Inflammatory macrophage treated with lipopolysaccharide for 4 hours (primary cell): ENCODE data around the gene RNF5.
"Not testable (repeated sequence)": the region's sequence is repeated elsewhere in the genome, so short reads cannot be mapped to it uniquely, and the experiment has no call there.

Experiments
- DNase-seq: peaks from one replicate; pipeline ENCODE4 v3.0.0-alpha.2; 2020

Gene RNF5

DNA sequence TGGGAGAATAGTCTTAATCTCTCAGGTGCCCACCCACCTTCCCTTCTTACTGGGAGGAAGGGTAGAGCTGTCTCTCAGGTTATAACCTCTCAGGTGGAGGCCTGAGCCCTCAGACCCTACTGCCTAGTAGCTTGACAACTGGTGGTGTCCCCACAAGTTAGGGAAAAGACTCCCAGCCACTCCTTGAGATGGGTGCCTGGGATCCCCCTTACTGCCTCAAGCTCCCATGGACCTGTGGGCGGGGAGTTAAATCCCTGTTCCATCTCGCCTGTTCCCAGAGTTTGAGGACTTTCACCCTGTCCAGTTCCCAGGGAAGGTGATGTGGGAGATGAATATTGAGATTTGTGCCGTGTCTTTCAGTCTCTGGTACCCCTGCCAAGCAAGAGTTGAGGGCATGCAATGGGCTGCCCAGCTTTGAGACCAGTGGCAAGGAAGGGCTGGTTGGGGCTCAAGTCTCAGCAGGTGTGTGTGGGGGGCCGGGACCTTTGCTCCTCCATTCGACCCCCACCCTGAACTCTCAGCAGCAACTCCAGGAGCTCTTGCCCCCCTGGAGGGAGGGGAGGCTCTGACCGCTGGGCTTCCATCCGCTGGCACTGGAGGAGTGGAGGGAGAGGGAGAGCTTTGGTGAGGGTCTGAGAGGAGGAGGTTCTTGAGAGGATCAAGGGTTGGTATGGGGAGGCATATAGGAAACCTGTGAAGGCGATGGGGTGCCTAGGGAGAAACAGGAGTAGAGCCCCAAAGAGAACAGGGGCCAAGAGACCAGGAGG lies 12.9 kb downstream of the RNF5 start:
- DNase-seq: no peak

DNA sequence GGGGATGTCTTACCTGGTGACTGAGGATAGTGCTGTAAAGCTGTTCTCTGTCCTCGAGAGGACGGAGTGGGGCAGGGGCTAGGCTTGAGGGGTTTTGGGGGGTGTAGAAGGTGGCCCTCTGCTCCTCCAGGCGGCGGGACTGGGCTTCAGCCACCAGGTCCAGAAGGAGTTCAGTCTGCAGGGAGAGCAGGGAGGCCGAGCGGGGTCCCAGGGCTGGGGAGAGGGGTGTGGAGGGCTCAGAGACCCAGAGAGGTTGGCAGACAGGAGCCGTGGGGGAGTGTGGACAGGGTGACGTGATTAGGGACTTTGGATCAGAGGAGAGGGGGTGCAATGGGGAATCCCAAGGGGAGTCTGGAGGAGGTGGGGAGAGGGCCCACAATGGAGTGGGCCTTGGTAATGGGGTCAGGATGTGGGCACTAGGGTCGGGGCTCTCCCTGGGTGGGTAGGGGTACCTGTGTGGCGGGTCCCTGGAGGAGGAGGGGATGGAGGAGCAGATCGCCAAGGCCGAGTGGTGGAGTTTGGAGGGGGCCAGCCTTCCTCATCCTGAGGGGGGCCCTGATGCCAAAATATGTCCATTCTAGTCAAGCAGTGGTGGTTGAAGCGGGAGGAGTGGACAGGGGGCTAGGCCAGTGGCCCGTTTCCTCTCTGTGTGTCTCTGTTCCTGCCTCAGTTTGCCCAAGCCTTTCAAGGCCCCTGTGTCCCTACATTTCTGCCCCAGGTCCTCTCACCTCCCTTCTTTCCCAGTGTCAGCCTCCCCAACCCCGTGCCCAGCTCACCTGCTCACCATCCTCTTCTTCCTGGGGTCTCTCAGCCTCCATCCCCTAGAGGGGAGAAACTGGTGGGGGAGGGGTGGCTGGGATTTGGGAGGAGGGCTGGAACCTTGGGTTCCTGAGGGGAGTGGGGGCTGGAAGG lies 13.7 kb downstream of the RNF5 start:
- peak; percentile 31 for DNase-seq

DNA sequence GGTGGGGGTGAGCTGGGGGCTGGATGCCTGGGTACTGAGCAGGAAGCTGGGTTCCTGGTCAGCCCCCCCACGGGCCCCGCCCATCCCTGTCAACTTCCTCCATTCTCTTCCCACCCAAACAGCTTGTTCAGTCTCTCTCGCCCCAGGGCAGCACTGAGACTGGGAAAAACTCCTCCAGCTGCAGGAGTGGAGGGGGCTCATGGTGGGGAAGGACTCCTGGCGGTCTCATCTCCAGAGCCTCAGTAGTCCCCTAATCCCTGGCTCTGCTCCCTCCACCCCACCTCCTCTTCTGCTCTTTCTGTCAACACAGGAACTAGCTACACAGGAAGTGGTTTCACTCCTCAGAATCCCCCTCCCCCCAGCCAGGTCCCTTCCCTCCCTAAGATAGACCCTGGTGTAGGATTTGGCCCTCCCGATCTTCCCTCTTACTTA lies 14.4 kb downstream of the RNF5 start, which contains the start of gene GPSM3:
GPSM3 (minus strand) TSS at position 36 of the 432 bp plus-strand sequence. CDS start 130 bp downstream, outside the sequence.
- peak; percentile 61 for DNase-seq

DNA sequence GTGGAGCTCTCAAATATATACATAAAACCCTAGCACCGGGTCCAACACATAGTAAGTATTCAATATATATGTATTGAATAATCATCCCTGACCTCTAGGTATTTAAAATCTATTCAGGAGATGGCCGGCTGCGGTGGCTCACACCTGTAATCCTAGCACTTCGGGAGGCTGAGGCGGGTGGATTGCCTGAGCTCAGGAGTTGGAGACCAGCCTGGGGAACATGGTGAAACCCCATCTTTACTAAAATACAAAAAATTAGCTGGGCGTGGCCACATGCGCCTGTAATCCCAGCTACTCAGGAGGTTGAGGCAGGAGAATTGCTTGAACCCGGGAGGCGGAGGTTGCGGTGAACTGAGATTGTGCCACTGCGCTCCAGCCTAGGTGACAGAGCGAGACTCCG lies 14.9 kb downstream of the RNF5 start:
- DNase-seq: not testable (repeated sequence)

DNA sequence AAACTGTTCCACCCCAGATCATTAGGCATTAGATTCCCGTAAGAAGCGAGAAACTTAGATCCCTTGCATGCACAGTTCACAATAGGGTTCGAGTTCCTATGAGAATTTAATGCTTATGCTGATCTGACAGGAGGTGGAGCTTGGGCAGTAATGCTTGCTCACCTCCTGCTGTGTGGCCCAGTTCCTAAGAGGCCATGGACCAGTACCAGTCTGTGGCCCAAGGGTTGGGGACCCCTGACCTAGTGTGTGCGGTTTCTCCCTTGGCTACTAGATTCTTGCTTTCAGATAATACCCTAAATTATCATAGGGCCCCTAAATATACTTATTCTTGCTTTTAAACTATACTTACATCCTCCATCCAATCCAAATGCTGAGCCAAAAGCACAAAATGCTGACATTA lies 16.2 kb downstream of the RNF5 start:
- no peak for DNase-seq

DNA sequence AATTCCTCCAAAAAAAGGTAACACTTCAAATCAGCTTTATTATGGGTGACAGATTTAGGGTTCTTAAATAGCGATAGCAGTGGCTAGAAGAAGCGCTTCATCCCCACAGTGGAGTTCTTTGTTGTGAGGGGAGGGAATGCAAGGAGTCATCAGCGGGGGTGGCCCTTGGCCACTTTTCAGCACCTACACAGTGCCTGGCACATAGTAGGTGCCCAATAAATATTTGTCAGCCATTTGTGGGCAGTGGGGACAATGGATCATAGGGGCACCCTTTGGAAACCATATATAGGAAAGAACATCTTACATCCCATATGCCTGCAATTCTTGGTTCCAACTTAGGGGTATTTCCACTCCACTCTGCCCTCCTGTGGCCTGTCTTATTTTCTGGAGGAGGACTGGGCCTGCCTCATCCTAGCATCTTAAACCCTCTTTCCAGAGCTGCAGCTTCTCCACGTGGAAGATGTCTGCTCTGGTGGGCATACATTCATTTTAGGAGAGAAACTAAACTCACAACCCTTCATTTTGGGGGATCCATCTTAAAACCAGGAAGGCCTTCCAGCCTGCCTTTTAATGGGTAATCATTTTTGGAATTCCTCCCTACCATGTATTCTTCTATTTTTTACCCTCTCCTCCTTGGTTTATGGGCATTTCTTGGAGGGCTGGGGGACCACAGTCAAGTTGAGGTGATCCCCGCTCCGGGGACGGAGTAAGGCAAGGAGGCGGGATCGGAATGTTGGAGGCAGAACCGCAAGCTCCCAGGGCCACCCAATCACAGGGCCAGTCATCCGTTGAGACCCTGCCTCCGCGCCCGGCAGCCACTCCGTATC lies 16.8 kb downstream of the RNF5 start:
- DNase-seq: peak; percentile 62

DNA sequence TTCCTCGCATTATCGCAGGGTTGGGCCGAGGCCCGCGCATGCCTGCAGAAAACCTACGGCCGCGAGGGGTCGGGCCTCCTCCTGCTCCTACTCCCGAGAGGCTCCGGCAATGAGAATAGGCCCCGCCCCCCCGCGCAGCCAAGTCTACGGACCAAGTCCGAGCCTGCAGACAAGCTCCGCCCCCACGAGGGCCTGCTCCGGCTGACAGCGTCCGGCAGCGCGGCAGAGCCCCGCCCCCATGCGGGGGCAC lies 17.4 kb downstream of the RNF5 start:
- DNase-seq: peak; percentile 100

DNA sequence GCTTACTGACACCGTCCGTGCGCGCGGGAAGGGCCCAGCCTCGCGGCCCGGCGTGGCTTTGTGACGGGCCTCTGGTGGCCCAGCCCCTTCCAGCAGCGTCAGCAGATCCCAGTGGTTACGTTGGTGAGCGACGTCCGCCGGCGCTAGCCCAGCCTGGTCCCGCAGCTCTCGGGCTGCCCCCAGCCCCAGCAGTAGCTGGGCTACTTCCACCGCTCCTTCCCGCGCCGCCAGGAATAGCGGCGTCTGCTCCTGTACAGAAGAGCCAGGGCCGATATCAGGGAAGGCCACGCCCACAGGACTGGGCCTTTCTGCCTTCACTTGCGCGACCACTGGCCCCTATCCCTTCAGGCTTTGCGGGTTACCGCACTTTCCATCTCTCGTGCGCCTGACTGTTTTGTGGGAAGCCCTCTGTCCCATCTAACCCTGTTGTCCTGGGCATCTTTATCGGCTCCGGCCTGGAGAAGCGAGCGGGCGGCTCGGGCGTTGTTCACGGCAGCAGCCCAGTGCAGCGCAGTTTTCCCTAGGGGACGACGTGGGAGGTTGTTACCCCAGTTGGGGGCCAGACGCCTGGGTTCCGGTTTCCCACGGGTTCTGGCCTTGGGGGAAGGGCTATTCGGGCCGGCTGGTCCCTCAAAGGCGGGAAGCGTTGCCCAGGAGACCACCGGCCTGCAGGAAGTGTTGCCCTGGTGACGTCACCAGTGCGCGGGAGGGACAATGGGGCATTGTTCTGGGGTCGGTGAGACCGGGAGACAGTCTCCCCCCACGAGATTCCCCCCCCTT lies 17.9 kb downstream of the RNF5 start:
- peak; percentile 69 for DNase-seq

DNA sequence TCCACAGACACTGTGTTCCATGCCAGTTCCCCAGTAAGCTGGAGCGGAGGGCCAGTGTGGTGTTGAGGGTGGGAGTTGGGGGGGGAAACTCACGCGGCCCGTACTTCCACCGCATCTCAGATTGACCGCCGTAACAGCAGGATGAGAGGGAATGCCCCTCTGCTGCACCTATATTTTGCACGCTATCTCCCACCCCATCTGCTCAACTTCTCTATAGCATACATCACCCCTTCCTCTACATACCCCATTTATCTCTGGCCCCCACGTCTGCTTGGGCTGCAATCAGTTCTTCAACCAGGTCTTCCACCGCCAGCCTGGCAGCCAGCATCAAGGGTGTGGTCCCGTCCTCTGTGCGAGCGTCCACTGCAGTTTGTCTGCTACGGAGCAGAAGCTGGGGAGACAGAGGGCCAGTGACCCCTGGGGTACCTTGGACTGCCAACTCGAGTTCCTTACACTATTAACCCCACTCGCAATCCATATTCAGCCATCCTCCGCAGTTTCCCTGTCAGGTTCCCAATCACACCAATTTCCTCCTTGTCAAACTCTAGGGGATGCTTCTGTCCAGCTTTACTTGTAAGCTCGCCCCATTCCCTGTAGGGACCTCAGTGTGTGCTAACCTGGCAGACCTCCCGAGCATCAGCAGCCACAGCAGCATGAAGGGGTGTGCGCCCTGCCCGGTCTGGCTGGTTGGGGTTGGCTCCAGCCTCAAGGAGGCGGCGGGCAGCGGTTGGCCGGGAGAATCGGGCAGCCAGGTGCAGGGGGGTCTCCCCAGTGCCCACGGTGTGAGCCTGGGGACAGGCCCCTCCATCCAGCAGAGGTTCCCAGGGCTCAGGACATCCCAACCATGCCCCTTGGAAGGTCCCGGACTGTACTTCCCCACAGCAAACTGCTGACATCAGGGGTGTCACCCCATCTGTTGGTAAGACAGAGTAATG lies 18.7 kb downstream of the RNF5 start:
- DNase-seq: peak; percentile 71

DNA sequence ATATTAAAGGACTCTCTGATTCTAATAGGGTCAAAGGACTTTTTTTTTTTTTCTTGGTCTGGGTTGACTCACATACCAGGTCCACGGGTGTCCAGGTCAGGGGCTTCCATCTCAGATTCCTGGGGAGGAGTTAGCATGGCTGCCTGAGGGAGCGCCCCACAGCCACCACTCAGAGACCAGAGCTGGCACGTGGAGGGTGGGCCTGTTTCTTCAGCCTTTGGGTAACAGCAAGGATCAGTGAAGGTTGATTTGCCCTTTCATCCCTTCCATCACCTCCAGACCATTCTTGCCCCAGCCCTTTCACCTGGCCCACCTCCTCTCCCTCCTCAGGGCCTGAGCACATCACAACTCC lies 20.1 kb downstream of the RNF5 start:
- DNase-seq: no peak

DNA sequence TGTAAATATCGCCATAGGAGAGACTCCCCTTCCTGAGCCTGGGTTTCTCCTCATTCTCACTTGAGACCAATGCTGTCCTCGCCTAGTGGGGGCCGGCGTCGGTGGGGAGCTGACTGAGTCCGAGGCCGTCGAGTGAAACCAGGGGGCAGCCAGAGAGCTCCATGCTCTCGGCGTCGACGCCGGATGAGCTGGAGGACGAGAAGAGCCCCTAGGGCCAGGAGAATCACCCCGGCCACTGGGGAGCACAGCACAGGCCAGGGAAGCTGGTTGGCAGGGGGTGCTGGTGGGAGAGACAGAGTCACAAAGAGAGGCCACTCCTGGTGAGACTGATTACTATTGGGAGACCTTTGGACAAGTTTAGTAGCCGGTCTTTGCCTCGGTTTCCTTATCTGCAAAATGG lies 20.7 kb downstream of the RNF5 start:
- DNase-seq: no peak

DNA sequence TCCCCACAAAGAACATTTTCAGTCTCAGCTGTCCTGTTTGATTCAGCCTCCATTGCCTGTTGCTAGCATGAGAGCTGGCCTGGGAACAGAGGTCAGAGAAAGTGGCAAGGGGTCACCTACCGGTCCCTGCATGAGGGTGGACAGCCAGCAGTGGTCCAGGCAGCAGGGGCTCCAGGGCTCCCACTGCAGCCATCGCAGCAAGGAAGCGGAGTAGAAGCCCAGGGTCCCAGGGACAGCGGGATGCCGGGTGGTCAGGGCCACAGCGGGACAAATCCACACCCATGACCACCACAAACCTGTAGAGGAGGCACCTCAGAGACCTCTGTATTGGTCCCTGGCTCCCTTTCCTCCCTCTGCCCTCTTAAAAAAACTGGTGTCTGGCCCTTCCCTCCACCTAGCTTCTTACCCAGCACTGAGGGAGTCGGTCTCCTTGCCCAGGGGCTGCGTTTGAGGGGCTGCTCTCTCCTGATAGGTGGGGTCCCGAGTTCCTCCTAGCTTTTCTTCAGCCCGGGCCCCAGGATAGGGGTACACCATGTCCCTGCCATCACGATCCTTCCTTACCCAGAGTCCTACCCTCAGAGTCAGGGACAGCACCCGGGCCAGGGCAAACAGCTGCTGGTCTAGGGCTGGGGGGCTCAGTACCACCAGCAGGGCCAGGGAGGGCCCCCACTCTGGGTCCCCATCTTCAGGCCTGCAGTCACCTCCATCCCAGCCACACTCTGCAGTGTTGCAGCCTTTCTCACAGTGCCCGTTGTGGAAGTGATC lies 22.7 kb downstream of the RNF5 start:
- no peak for DNase-seq

DNA sequence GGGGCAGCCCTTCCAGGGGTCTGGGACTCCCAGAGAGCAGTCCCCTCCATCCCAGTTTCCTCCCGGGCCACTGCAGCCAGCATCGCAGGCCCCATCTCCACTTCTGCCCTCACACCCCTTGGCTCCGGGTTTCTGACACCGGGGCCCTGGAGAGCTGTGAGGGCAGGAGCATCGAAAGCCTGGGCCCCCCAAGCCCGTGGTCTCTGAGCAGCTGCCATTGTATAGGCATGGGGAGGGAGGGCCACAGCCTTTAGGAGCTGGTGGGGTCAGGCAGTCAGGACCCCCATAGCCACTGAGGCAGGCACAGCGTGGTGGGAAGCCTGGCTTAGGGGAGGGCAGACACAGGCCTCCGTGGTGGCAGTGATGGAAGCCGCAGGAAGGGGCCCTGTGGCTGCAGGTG lies 24.0 kb downstream of the RNF5 start:
- no peak for DNase-seq

DNA sequence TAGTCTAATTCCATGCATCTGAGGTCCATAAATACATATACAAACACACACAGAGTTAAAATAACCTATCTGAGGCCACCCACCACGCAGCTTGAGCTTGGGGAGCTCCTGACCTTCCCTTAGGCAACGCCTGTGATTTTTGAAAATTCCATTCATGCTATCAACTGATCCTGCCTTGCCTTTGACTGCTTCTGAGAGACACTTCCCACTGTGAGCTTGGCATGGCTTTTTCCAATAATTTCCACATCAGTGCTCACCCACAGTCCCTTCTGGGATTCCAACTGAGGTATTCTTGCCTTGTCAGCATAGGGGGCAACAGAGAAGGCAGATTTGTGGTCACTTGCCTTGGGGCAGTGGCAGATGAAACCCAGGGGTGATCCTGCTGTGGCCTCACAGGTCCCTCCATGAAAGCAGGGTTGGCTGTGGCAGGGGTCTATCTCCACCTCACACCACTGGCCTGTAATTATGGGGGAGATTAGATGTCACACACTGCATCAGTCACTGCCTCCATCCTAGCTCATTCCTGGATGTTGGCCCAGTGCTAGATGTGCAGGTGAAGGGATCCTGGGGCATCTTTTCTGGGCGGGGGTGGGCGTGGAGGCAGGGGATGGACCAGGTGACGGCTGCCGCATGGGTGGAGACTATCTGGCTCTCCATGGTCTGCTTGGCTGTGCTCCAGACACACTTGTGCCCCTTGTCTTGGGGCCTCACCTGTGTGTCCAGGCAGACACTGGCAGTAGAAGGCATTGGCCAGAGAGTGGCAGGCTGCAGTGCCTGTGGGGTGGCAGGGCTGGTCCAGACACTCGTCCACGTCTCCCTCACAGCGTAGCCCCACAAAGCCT lies 25.4 kb downstream of the RNF5 start:
- DNase-seq: no peak

DNA sequence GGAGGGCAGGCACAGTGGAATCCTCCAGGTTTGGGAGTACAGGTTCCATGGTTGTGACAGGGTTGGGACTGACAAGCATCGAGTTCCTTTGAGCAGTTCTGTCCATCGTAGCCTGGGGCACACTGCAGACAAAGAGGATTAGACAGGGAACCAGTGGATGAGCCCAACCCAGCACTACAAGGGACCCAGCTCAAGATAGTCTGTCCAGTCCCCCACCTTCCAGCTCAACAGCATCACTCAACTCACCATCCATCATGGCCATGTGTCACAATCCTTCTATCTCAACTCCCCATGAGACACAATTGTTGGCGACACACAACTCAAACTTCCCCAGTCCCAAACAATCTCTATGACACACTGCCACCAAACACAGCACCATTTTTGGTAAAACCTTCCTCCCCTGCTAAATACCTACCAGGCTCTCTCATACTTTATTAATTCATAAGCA lies 26.1 kb downstream of the RNF5 start:
- no peak for DNase-seq

DNA sequence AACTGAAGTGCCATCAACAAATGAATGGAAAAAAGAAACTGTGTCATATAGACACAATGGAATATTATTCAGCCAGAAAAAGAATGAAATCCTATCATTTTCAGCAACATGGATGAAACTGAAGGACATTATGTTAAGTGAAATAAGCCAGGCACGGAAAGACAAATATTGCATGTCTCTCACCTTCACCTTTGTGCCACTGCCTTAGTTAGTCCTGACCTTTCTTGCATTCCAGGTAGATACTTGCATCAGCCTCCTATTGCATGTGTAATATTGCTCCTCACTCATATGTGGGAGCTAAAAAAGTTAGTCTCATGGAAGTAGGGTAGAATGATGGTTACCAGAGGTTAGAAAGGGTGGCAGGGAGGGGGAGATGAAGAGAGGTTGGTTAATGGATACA lies 30.8 kb downstream of the RNF5 start:
- no peak for DNase-seq

DNA sequence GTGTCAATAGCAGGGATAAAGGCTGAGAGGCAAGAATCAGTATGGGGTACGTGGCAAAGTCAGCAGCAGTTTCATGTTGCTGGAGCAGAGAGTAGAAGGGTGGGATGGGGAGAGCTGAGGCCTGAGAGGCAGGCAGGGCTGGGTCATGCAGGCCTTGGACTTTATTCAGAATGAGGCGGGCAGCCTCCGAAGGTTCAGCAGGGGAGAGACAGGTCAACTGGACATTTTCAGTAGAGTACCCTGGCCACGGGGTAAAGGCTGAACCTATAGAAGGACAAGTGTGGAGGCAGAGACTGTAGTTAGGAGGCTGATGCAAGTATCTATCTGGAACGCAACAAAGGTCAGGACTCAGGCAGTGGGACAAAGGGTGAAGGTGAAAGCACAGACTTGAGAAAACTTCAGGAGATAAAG lies 32.0 kb downstream of the RNF5 start:
- DNase-seq: no peak

DNA sequence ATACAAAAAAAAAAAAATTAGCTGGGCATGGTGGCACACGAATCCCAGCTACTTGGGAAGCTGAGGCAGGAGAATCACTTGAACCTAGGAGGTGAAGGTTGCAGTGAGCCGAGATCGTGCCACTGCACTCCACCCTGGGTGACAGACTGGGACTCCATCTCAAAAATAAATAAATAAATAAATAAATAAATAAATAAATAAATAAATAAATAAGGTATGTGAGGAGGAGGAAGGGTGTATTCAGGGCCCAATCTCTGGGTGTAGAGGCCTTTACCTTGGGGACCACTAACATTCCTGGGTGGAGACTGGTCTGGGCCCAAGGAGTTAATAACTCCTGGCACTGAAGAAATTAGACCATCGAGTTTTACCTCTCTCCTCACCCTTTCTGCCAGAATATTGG lies 33.2 kb downstream of the RNF5 start:
- DNase-seq: not testable (repeated sequence)

DNA sequence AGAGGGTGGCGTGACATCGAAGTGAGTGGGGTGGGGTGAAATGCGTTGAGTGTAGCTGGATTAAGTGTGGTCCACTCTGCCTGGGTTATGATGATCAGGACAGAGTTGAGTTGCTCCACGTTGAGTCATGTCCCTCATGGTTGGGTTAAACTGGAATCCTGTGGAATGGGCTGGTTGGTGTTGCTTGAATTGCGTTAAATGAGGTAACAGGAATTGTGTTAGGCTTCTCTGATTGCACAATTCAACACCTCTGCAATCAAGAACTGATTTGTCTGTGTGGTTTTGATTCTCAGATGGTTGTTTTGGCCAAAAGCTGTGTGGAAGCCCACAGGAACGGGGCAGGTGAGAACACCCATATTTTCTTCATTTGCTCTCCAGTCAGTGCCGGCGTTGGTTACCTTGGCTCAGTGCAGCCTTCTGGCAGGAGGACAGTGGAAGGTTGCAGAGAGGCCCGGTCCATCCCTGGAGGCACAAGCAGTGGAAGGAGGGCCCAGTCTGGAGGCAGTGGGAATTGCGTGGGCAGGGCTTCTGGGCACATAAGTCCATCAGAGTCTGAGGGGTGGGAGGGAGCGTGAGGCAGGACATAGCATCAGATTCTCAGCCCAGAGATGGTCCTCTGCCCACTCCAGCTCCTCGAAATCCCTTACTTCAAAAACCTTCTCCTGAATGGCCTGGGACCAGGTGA lies 34.0 kb downstream of the RNF5 start:
- no peak for DNase-seq
